Endothelial cell of umbilical vein (primary cell): Measurements from ENCODE around the gene FBXL13. TPM values are rescaled to one million over a fixed set of nuclear protein-coding genes. Genes with fewer than 3 reads are reported as not detected.
"Not testable (repeated sequence)": the region's sequence is repeated elsewhere in the genome, so short reads cannot be mapped to it uniquely, and the experiment has no call there.

Source experiments
- BruUV-seq: library from RNA; stranded (reverse); fragments of 400-500 nt; replicated peaks from 2 replicates; lab custom pipeline; 2021; lab: Mats Ljungman, UMichigan
- CTCF ChIA-PET: fragments of 300-600, 350-600 bp; sonication (Branson Sonifier 250); formaldehyde crosslinking; loops from one replicate; lab custom pipeline; 2021; ENCODE audit warnings: antibody characterized with exemption, inconsistent platforms; lab: Charles Lee
- POLR2A ChIA-PET: fragments of 300-600, 350-600 bp; sonication (Branson Sonifier 250); formaldehyde crosslinking; loops from one replicate; lab custom pipeline; 2021; ENCODE audit warnings: antibody characterized with exemption, inconsistent platforms; lab: Charles Lee
- DNase-seq: peaks from one replicate; pipeline ENCODE4 v3.0.0-alpha.2; 2011; ENCODE audit warnings: low read depth, low spot score
- FAIRE-seq: peaks from 2 replicates; lab custom pipeline; 2011; peaks lifted over from hg19 to GRCh38; lab: Jason Lieb, UNC
- H2AFZ ChIP-seq: 2 replicates; pipeline ENCODE4 v1.6.0; 2012; ENCODE audit warnings: low read depth, low read length, control low read depth, inconsistent platforms
- H3K27ac ChIP-seq: 2 replicates; pipeline ENCODE4 v1.5.1; 2011; ENCODE audit warnings: low read depth, mild to moderate bottlenecking, control low read depth, low read length, moderate library complexity; ENCODE audit not compliant: insufficient read depth
- H3K27me3 ChIP-seq, 2 experiments: 2 replicates each; pipeline versions ENCODE4 v1.6.0 to v1.6.1; 2011; ENCODE audit warnings: low read length in 2 of 2, mixed read lengths in 1 of 2; ENCODE audit not compliant: control insufficient read depth in 2 of 2, insufficient read depth in 2 of 2
- H3K36me3 ChIP-seq, 2 experiments: 2 replicates in 1 of 2; 3 replicates in 1 of 2; pipeline ENCODE4 v1.5.1; 2011; ENCODE audit warnings: low read length in 2 of 2, mild to moderate bottlenecking in 1 of 2, moderate library complexity in 1 of 2; ENCODE audit not compliant: control insufficient read depth in 2 of 2, insufficient read depth in 2 of 2; ENCODE audit errors: extremely low read depth in 1 of 2
- H3K4me1 ChIP-seq: 3 replicates; pipeline ENCODE4 v1.5.1; 2011; ENCODE audit warnings: mild to moderate bottlenecking, low read length; ENCODE audit not compliant: control insufficient read depth, insufficient read depth; ENCODE audit errors: extremely low read depth
- H3K4me2 ChIP-seq: 2 replicates; pipeline ENCODE4 v1.6.1; 2011; ENCODE audit warnings: low read length, control low read depth, mixed read lengths; ENCODE audit not compliant: insufficient read depth
- H3K4me3 ChIP-seq, 3 experiments: fragments of 200-600 bp in 1 of 3; sonication (generic), shearing (Covaris generic) in 1 of 3; replicated peaks in 1 of 3; 2 replicates each; pipeline ENCODE4 v1.5.1; 2011 to 2016; ENCODE audit warnings: control low read depth in 3 of 3, low read length in 3 of 3, mild to moderate bottlenecking in 2 of 3, inconsistent platforms in 1 of 3, low read depth in 1 of 3, moderate library complexity in 1 of 3; ENCODE audit not compliant: insufficient read depth in 1 of 3
- H3K79me2 ChIP-seq: 2 replicates; pipeline ENCODE4 v1.6.0; 2012; ENCODE audit warnings: low read length, inconsistent platforms; ENCODE audit not compliant: control insufficient read depth, insufficient read depth
- H3K9ac ChIP-seq: replicated peaks from 2 replicates; pipeline ENCODE3; 2011; ENCODE audit warnings: low read length, control low read depth; ENCODE audit not compliant: insufficient read depth; ENCODE audit errors: extremely low read depth
- H3K9me1 ChIP-seq: replicated peaks from 3 replicates; pipeline ENCODE4 v1.6.0; 2011; ENCODE audit warnings: mild to moderate bottlenecking, low read length; ENCODE audit not compliant: control insufficient read depth, insufficient read depth; ENCODE audit errors: extremely low read depth
- H3K9me3 ChIP-seq: replicated peaks from 2 replicates; pipeline ENCODE4 v1.5.1; 2012; ENCODE audit warnings: low read length, inconsistent platforms; ENCODE audit not compliant: control insufficient read depth, insufficient read depth
- H4K20me1 ChIP-seq: replicated peaks from 2 replicates; pipeline ENCODE3; 2011; ENCODE audit warnings: mild to moderate bottlenecking, low read length; ENCODE audit not compliant: control insufficient read depth, insufficient read depth; ENCODE audit errors: extremely low read depth
- EZH2 ChIP-seq: IDR thresholded peaks from 2 replicates; pipeline ENCODE4 v1.6.1; 2012; ENCODE audit warnings: borderline replicate concordance, low read depth, mild to moderate bottlenecking, moderate library complexity, low read length, inconsistent platforms; ENCODE audit not compliant: severe bottlenecking
- FOS ChIP-seq: IDR thresholded peaks from 2 replicates; pipeline ENCODE4 v1.6.1; 2011; ENCODE audit warnings: mild to moderate bottlenecking, low read length, moderate library complexity, borderline replicate concordance; ENCODE audit not compliant: insufficient read depth
- GATA2 ChIP-seq: IDR thresholded peaks from 2 replicates; pipeline ENCODE4 v1.7.0; 2011; ENCODE audit warnings: low read depth, mild to moderate bottlenecking, moderate library complexity, mixed read lengths, low read length; ENCODE audit not compliant: insufficient read length, insufficient read depth
- JUN ChIP-seq: IDR thresholded peaks from 2 replicates; pipeline ENCODE4 v1.6.1; 2011; ENCODE audit warnings: borderline replicate concordance, low read depth; ENCODE audit not compliant: insufficient read length, insufficient read depth
- MYC ChIP-seq: IDR thresholded peaks from one replicate; pipeline ENCODE4 v1.6.1; 2011; ENCODE audit warnings: mild to moderate bottlenecking, low read depth, low read length
- POLR2A ChIP-seq: IDR thresholded peaks from 2 replicates; pipeline ENCODE4 v1.6.1; 2012; ENCODE audit warnings: low read depth, mild to moderate bottlenecking, control low read depth, low read length
- POLR2AphosphoS5 ChIP-seq: IDR thresholded peaks from 2 replicates; pipeline ENCODE4 v1.6.1; 2012; ENCODE audit warnings: low read depth, mild to moderate bottlenecking, control low read depth, low read length, moderate library complexity; ENCODE audit not compliant: insufficient read depth
- dilution Hi-C: fragments of 300-500 bp; cut with MboI; formaldehyde crosslinking; loops from one replicate; pipeline ENCODE4 v1.15.0; 2019; ENCODE audit warnings: low sequenced_read_pairs; ENCODE audit not compliant: extremely low pct_ligation_motif_present
- intact Hi-C: fragments of 100-400 bp; cut with micrococcal nuclease; formaldehyde crosslinking; loops from one replicate; pipeline ENCODE4 v1.10.0; 2022
- polyA plus RNA-seq, 4 experiments: library from polyadenylated mRNA; depleted of rRNA in 3 of 4; stranded (reverse) in 3 of 4; unstranded in 1 of 4; fragments of >200 nt; gene quantifications; 2 replicates each; pipeline versions ENCODE4 v1.2.1 to v1.2.3, GENCODE V29; 2011 to 2012; ENCODE audit warnings: missing spikeins in 1 of 4
- total RNA-seq: library from RNA; stranded (reverse); gene quantifications from 2 replicates; pipeline ENCODE4 v1.2.3, GENCODE V29; 2021
- TF ChIP-seq, protein P1 (sequence below), 2 donors: IDR thresholded peaks; 1 replicate in 1 of 2; 2 replicates in 1 of 2; pipeline ENCODE4 v1.5.1; 2011; ENCODE audit warnings: low read length in 2 of 2, mild to moderate bottlenecking in 2 of 2, moderate library complexity in 2 of 2, control low read depth in 1 of 2, inconsistent platforms in 1 of 2, low read depth in 1 of 2; ENCODE audit not compliant: insufficient read depth in 1 of 2; ENCODE audit errors: extremely low read depth in 1 of 2
- TF ChIP-seq, protein P2 (sequence below): IDR thresholded peaks from 2 replicates; pipeline ENCODE4 v1.6.1; 2011; ENCODE audit not compliant: insufficient read depth, insufficient read length

Gene FBXL13
- total and polyA plus RNA-seq, 2 donors (not counting 3 experiments of a cell fraction or from before 2014, with no cell fraction given), result 3.9 to 4.6 TPM

DNA sequence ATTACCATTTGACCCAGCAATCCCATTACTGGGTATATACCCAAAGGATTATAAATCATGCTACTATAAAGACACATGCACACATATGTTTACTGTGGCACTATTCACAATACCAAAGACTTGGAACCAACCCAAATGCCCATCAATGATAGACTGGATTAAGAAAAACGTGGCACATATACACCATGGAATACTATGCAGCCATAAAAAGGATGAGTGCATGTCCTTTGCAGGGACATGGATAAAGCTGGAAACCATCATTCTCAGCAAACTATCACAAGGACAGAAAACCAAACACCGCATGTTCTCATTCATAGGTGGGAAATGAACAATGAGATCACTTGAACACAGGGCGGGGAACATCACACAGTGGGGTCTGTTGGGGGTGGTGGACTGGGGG lies 116.6 kb downstream of the FBXL13 start:
- H3K36me3 ChIP-seq, H3K9me1 ChIP-seq, H3K9ac ChIP-seq, H3K4me1 ChIP-seq, BruUV-seq, H2AFZ ChIP-seq, H3K4me3 ChIP-seq, H3K27me3 ChIP-seq, H3K9me3 ChIP-seq, DNase-seq, CTCF ChIA-PET, H3K4me2 ChIP-seq, FAIRE-seq, H3K79me2 ChIP-seq, intact Hi-C loops, dilution Hi-C loops, H3K27ac ChIP-seq, H4K20me1 ChIP-seq, POLR2A ChIA-PET: not testable (repeated sequence)

DNA sequence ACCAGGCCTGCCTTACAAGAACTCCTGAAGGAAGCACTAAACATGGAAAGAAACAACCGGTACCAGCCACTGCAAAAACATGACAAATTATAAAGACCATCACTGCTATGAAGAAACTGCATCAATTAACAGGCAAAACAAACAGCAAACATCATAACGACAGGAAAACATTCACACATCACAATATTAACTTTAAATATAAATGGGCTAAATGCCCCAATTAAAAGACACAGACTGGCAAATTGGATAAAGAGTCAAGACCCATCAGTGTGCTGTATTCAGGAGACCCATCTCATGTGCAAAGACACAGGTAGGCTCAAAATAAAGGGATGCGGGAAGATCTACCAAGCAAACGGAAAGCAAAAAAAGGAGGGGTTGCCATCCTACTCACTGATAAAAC lies 120.2 kb downstream of the FBXL13 start:
- intact Hi-C loops, dilution Hi-C loops, POLR2A ChIA-PET: not testable (repeated sequence)

GRCh38 chr7:102953406-102953805 lies 121.2 kb downstream of the FBXL13 start:
- DNase-seq (no peak), FAIRE-seq (no peak)
- no TSS peak for BruUV-seq
- no peaks in the 10 kb centered on the region for H3K9me1 ChIP-seq
- ChIA-PET POLR2A (no interaction called here), CTCF (interaction anchor here (1.3 kb wide), 1 partner anchor 37 kb away, joined by 3 read pairs; no protein-coding TSS in a partner anchor)
- no peaks in the 10 kb centered on the region for H3K79me2 ChIP-seq
- TF ChIP-seq POLR2AphosphoS5 (no peak), MYC (no peak), EZH2 (no peak), GATA2 (no peak), POLR2A (no peak), FOS (no peak), JUN (no peak)
- TF ChIP-seq, protein P1, sequence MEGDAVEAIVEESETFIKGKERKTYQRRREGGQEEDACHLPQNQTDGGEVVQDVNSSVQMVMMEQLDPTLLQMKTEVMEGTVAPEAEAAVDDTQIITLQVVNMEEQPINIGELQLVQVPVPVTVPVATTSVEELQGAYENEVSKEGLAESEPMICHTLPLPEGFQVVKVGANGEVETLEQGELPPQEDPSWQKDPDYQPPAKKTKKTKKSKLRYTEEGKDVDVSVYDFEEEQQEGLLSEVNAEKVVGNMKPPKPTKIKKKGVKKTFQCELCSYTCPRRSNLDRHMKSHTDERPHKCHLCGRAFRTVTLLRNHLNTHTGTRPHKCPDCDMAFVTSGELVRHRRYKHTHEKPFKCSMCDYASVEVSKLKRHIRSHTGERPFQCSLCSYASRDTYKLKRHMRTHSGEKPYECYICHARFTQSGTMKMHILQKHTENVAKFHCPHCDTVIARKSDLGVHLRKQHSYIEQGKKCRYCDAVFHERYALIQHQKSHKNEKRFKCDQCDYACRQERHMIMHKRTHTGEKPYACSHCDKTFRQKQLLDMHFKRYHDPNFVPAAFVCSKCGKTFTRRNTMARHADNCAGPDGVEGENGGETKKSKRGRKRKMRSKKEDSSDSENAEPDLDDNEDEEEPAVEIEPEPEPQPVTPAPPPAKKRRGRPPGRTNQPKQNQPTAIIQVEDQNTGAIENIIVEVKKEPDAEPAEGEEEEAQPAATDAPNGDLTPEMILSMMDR (IDR thresholded peaks at IDR 0.05; ENCODE audit: extremely low read depth in 1 of 2, insufficient read depth in 1 of 2, low read depth in 1 of 2, low read length in 2 of 2), result no peak
- TF ChIP-seq, protein P2, sequence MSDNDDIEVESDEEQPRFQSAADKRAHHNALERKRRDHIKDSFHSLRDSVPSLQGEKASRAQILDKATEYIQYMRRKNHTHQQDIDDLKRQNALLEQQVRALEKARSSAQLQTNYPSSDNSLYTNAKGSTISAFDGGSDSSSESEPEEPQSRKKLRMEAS, result no peak
- no peaks in the 10 kb centered on the region for H3K36me3 ChIP-seq
- no peaks in the 10 kb centered on the region for H4K20me1 ChIP-seq
- H3K4me2 ChIP-seq, result no peak overlapping the region
- intact Hi-C loops, result no loop called here
- dilution Hi-C loops, result no loop called here
- no peaks in the 10 kb centered on the region for H3K27me3 ChIP-seq
- no peaks in the 10 kb centered on the region for H3K4me1 ChIP-seq
- H2AFZ ChIP-seq, result no peak overlapping the region
- no peak overlapping the region for H3K9ac ChIP-seq
- H3K9me3 ChIP-seq, result no peaks in the 10 kb centered on the region
- no peak overlapping the region for H3K4me3 ChIP-seq
- H3K27ac ChIP-seq, result no peak overlapping the region

More for the DNA sequence above, 120.2 kb downstream of the FBXL13 start:
- H3K27me3 ChIP-seq, H3K9ac ChIP-seq, H3K4me2 ChIP-seq, DNase-seq, H2AFZ ChIP-seq, BruUV-seq, FAIRE-seq, H3K36me3 ChIP-seq, CTCF ChIA-PET, H3K4me3 ChIP-seq, H3K9me1 ChIP-seq, H3K27ac ChIP-seq, H3K4me1 ChIP-seq, H4K20me1 ChIP-seq, H3K9me3 ChIP-seq, H3K79me2 ChIP-seq: not testable (repeated sequence)
